Epithelial cell of esophagus (primary cell): ENCODE results near the gene ZNF778.
"Not testable (repeated sequence)": the region's sequence is repeated elsewhere in the genome, so short reads cannot be mapped to it uniquely, and the experiment has no call there.

Experiments used
- DNase-seq: peaks from one replicate; pipeline ENCODE4 v3.0.0; 2010; ENCODE audit warnings: low read depth
- H3K4me3 ChIP-seq: 2 replicates; pipeline ENCODE4 v1.5.1; 2011; ENCODE audit warnings: mild to moderate bottlenecking, low read length, control low read depth
- CTCF ChIP-seq: IDR thresholded peaks from 2 replicates; pipeline ENCODE4 v1.5.1; 2011; ENCODE audit warnings: low read depth, mild to moderate bottlenecking, low read length, control low read depth, inconsistent platforms; ENCODE audit not compliant: insufficient read depth; ENCODE audit errors: missing control alignments

The ZNF778 gene

GRCh38 chr16:89184677-89184932, 32.9 kb upstream of the ZNF778 start:
- no peak overlapping the region for H3K4me3 ChIP-seq
- TF ChIP-seq CTCF, result no peak
- DNase-seq, result no peak

GRCh38 chr16:89184933-89185794, 32.3 kb upstream of the ZNF778 start:
- no peak overlapping the region for H3K4me3 ChIP-seq
- DNase-seq, result no peak
- no peak for TF ChIP-seq CTCF

- H3K4me3 ChIP-seq, DNase-seq: not testable (repeated sequence)
These were observed 31.5 kb upstream of the ZNF778 start for GRCh38 chr16:89185887-89186592.

GRCh38 chr16:89186593-89187031, 30.9 kb upstream of the ZNF778 start:
- DNase-seq, result not testable (repeated sequence)

GRCh38 chr16:89187032-89187769, 30.3 kb upstream of the ZNF778 start:
- no peak for TF ChIP-seq CTCF
- no peak for DNase-seq
- H3K4me3 ChIP-seq, result no peak overlapping the region

More at GRCh38 chr16:89186593-89187031, 30.9 kb upstream of the ZNF778 start:
- H3K4me3 ChIP-seq, result not testable (repeated sequence)

GRCh38 chr16:89187770-89188392, 29.6 kb upstream of the ZNF778 start:
- TF ChIP-seq CTCF, result no peak
- H3K4me3 ChIP-seq, result no peak overlapping the region
- no peak for DNase-seq

GRCh38 chr16:89188471-89189357, 28.8 kb upstream of the ZNF778 start:
- H3K4me3 ChIP-seq, DNase-seq: not testable (repeated sequence)
